ENCODE measurements around the gene TPM1. TPM values are rescaled to one million over a fixed set of nuclear protein-coding genes. Genes with fewer than 3 reads are reported as not detected.

TPM1 gene
- total and polyA plus RNA-seq, 9 of the 15 experiments (the other 6 are each of a cell fraction or from before 2014, with no cell fraction given): 8.1 to 53.9 (median 43.1) TPM

DNA sequence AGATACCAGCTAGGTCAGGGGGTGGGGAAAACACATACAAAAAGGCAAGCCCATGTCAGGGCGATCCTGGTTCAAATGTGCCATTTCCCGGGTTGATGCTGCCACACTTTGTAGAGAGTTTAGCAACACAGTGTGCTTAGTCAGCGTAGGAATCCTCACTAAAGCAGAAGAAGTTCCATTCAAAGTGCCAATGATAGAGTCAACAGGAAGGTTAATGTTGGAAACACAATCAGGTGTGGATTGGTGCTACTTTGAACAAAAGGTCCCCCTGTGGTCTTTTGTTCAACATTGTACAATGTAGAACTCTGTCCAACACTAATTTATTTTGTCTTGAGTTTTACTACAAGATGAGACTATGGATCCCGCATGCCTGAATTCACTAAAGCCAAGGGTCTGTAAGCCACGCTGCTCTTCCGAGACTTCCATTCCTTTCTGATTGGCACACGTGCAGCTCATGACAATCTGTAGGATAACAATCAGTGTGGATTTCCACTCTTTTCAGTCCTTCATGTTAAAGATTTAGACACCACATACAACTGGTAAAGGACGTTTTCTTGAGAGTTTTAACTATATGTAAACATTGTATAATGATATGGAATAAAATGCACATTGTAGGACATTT is 28.9 kb downstream of the TPM1 start:
- CTCF ChIA-PET (ENCODE audit: low intra/inter-chr PET ratio): no interaction called here
- H3K9ac ChIP-seq (ENCODE audit: insufficient read depth in 1 of 2, low read depth in 2 of 2, low read length in 2 of 2): no peak overlapping the region
- H3K9me3 ChIP-seq (replicated peaks; ENCODE audit: control insufficient read depth, insufficient read depth, low read depth, low read length): no peaks in the 10 kb centered on the region
- peaks cover 5 to 24% of the 10 kb centered on the region in 2 experiments; a peak in 3 of 5 replicates for H3K4me1 ChIP-seq (replicated peaks in 1 of 2; ENCODE audit: control insufficient read depth in 2 of 2, insufficient read depth in 2 of 2, low read length in 2 of 2)
- H3K79me2 ChIP-seq (ENCODE audit: control insufficient read depth, insufficient read depth, low read length): no peaks in the 10 kb centered on the region
- no peak overlapping the region for H3K4me3 ChIP-seq
- no peaks in the 10 kb centered on the region for H3K9me1 ChIP-seq (ENCODE audit: control insufficient read depth, insufficient read depth, low read length)
- FAIRE-seq (no peak), ATAC-seq (no peak), DNase-seq (ENCODE audit: extremely low read depth in 1 of 4, low spot score in 3 of 4) (no peak)
- no peak overlapping the region for H3K4me2 ChIP-seq (ENCODE audit: insufficient read depth, low read length)
- no peaks in the 10 kb centered on the region for H3K27me3 ChIP-seq (ENCODE audit: control insufficient read depth in 2 of 2, insufficient read depth in 2 of 2, low read length in 2 of 2)
- BruUV-seq (replicated peaks): TSS peak; percentile 47
- H2AFZ ChIP-seq (ENCODE audit: low read depth, low read length): no peak overlapping the region
- no peak overlapping the region for H3K27ac ChIP-seq (ENCODE audit: extremely low read depth, low read depth, low read length)
- H3K36me3 ChIP-seq (ENCODE audit: control insufficient read depth, insufficient read depth, low read length): no peaks in the 10 kb centered on the region
- in situ Hi-C loops (cut with MboI) (no loop called here), intact Hi-C loops (cut with micrococcal nuclease) (no loop called here)
- POLR2A ChIA-PET: interaction anchor here (1.2 kb wide), 1 partner anchor 14 kb away, joined by 3 read pairs; no protein-coding TSS in a partner anchor
- H4K20me1 ChIP-seq (replicated peaks; ENCODE audit: control insufficient read depth, insufficient read depth, low read length): no peaks in the 10 kb centered on the region
- 49% methylated on average over 8 of the region's 8 CpGs for WGBS (ENCODE audit: insufficient coverage, low coverage, missing lambda C conversion rate)
- TF ChIP-seq MED1 (CRISPR knock-in tag; IDR thresholded peaks at IDR 0.05; ENCODE audit: borderline replicate concordance) (no peak), ZSCAN29 (IDR thresholded peaks at IDR 0.05) (no peak), SRSF1 (IDR thresholded peaks at IDR 0.05; ENCODE audit: low read depth, low read length) (no peak), GATAD2A (IDR thresholded peaks at IDR 0.05) (no peak), DEAF1 (CRISPR knock-in tag; IDR thresholded peaks at IDR 0.05) (no peak), NFYB (IDR thresholded peaks at IDR 0.05; ENCODE audit: extremely low read depth, insufficient read length) (no peak), KDM5B (IDR thresholded peaks at IDR 0.05; ENCODE audit: insufficient replicate concordance, low read depth, low read length) (no peak), XRCC3 (IDR thresholded peaks at IDR 0.05) (no peak), ILF3 (IDR thresholded peaks at IDR 0.05; ENCODE audit: borderline replicate concordance) (no peak), TRIM25 (IDR thresholded peaks at IDR 0.05; ENCODE audit: borderline replicate concordance) (no peak), EHMT2 (IDR thresholded peaks at IDR 0.05) (no peak), DIDO1 (tag; IDR thresholded peaks at IDR 0.05; ENCODE audit: low read depth) (no peak)
